PC-3 (cell line): Measurements from ENCODE around the gene C12orf60.

Source experiments
- CTCF ChIP-seq: fragments of 300-600 bp; sonication (generic); conservative IDR thresholded peaks from 2 replicates; pipeline ENCODE4 v1.5.1; 2017; ENCODE audit warnings: antibody characterized with exemption, low read depth, mild to moderate bottlenecking, low read length
- EZH2 ChIP-seq: fragments of 300-600 bp; sonication (generic); IDR thresholded peaks from one replicate; pipeline ENCODE4 v1.6.1; 2017; ENCODE audit warnings: antibody characterized with exemption, mild to moderate bottlenecking, low read length; ENCODE audit not compliant: unreplicated experiment

- TF ChIP-seq CTCF: peak; percentile 67
- no peak for TF ChIP-seq EZH2
These were observed 33.4 kb upstream of the C12orf60 start for GRCh38 chr12:14769969-14770495.
